SK-N-SH treated with all-trans-retinoic acid at 6 μM for 48 hours (cell line): ENCODE results near the gene CSRNP3.
A peak's percentile ranks its signal among the peaks of the same experiment; 100 is the strongest.

Experiments used
- ATAC-seq: fragments of 200-7000 bp; cut with Tn5 transposase; 3 replicates; pipeline ENCODE4 v1.9.1; 2020; ENCODE audit warnings: mild to moderate bottlenecking, moderate library complexity
- ARNTL ChIP-seq: fragments of 450-650 bp; formaldehyde crosslinking; IDR thresholded peaks from 2 replicates; pipeline ENCODE4 v1.5.0; 2020; ENCODE audit warnings: low read depth, mild to moderate bottlenecking, moderate library complexity, borderline replicate concordance
- BACH2 ChIP-seq: fragments of 250-450 bp; sonication (Bioruptor Pico); IDR thresholded peaks from 2 replicates; pipeline ENCODE4 v1.9.0; 2021; ENCODE audit warnings: mild to moderate bottlenecking, borderline replicate concordance
- CREB5 ChIP-seq: fragments of 250-450 bp; sonication (Bioruptor Pico); IDR thresholded peaks from 2 replicates; pipeline ENCODE4 v1.5.1; 2020; ENCODE audit warnings: low read depth, mild to moderate bottlenecking, moderate library complexity
- CSDC2 ChIP-seq: fragments of 250-450 bp; sonication (Bioruptor Pico); IDR thresholded peaks from 2 replicates; pipeline ENCODE4 v1.5.0; 2020; ENCODE audit warnings: mild to moderate bottlenecking, moderate library complexity
- CSRNP3 ChIP-seq: fragments of 250-450 bp; sonication (Bioruptor Pico); IDR thresholded peaks from 2 replicates; pipeline ENCODE4 v1.5.1; 2021; ENCODE audit warnings: mild to moderate bottlenecking, moderate library complexity
- GLIS3 ChIP-seq: fragments of 250-450 bp; sonication (Bioruptor Pico); IDR thresholded peaks from 2 replicates; pipeline ENCODE4 v1.5.0; 2020; ENCODE audit warnings: mild to moderate bottlenecking, moderate library complexity
- ISL1 ChIP-seq: fragments of 250-450 bp; sonication (Bioruptor Pico); IDR thresholded peaks from 2 replicates; pipeline ENCODE4 v2.1.2; 2022; ENCODE audit warnings: mild to moderate bottlenecking, moderate library complexity
- OSR1 ChIP-seq: fragments of 250-450 bp; sonication (Bioruptor Pico); IDR thresholded peaks from 2 replicates; pipeline ENCODE4 v1.8.0; 2022; ENCODE audit warnings: moderate library complexity, mild to moderate bottlenecking, inconsistent platforms
- PATZ1 ChIP-seq: fragments of 250-450 bp; sonication (Bioruptor Pico); IDR thresholded peaks from 2 replicates; pipeline ENCODE4 v1.8.0; 2020; ENCODE audit warnings: mild to moderate bottlenecking, moderate library complexity, borderline replicate concordance
- POU6F1 ChIP-seq: fragments of 250-450 bp; sonication (Bioruptor Pico); IDR thresholded peaks from 2 replicates; pipeline ENCODE4 v1.8.0; 2021; ENCODE audit warnings: low read depth, mild to moderate bottlenecking, moderate library complexity, borderline replicate concordance
- PPARA ChIP-seq: fragments of 250-450 bp; sonication (Bioruptor Pico); IDR thresholded peaks from 2 replicates; pipeline ENCODE4 v1.5.0; 2020; ENCODE audit warnings: mild to moderate bottlenecking, borderline replicate concordance
- SNAI2 ChIP-seq: fragments of 250-450 bp; sonication (Bioruptor Pico); IDR thresholded peaks from 2 replicates; pipeline ENCODE4 v1.5.0; 2020; ENCODE audit warnings: mild to moderate bottlenecking, moderate library complexity
- TCF4 ChIP-seq: fragments of 250-450 bp; sonication (Bioruptor Pico); IDR thresholded peaks from 2 replicates; pipeline ENCODE4 v1.8.0; 2021; ENCODE audit warnings: mild to moderate bottlenecking, moderate library complexity, borderline replicate concordance
- TOX ChIP-seq: fragments of 250-450 bp; sonication (Bioruptor Pico); IDR thresholded peaks from 2 replicates; pipeline ENCODE4 v1.8.0; 2021; ENCODE audit warnings: mild to moderate bottlenecking, moderate library complexity, borderline replicate concordance
- ZFP3 ChIP-seq: fragments of 250-450 bp; sonication (Bioruptor Pico); IDR thresholded peaks from 2 replicates; pipeline ENCODE4 v1.5.0; 2020; ENCODE audit warnings: mild to moderate bottlenecking, moderate library complexity
- ZFP30 ChIP-seq: fragments of 450-650 bp; formaldehyde crosslinking; IDR thresholded peaks from 2 replicates; pipeline ENCODE4 v1.5.0; 2022; ENCODE audit warnings: mild to moderate bottlenecking, moderate library complexity
- ZNF565 ChIP-seq: fragments of 450-650 bp; formaldehyde crosslinking; conservative IDR thresholded peaks from 2 replicates; pipeline ENCODE4 v1.5.0; 2020; ENCODE audit warnings: low read depth, mild to moderate bottlenecking, moderate library complexity
- ZNF70 ChIP-seq: fragments of 450-650 bp; formaldehyde crosslinking; IDR thresholded peaks from 2 replicates; pipeline ENCODE4 v1.5.0; 2020; ENCODE audit warnings: mild to moderate bottlenecking, moderate library complexity

The CSRNP3 gene

GRCh38 chr2:165571477-165571876 is 102.0 kb downstream of the CSRNP3 start:
- TF ChIP-seq BACH2 (no peak), OSR1 (no peak), ISL1 (CRISPR knock-in tag) (peak; percentile 51; the same call in 1 of the 2 replicates), ZFP30 (CRISPR knock-in tag) (no peak), CSDC2 (CRISPR knock-in tag) (no peak), TCF4 (peak; percentile 62)
- no peak for ATAC-seq

- ATAC-seq: peak; percentile 75
- TF ChIP-seq TCF4 (0 out of 2 replicates have a peak, but pooled peaks have one; percentile 20), CREB5 (CRISPR knock-in tag) (no peak)
- TF ChIP-seq, all 23 proteins: peak for 1
These were observed 102.7 kb downstream of the CSRNP3 start for GRCh38 chr2:165572151-165572550.

GRCh38 chr2:165573534-165574461 is 104.3 kb downstream of the CSRNP3 start:
- TF ChIP-seq CREB5 (CRISPR knock-in tag): no peak
- no peak for TF ChIP-seq ZFP30 (CRISPR knock-in tag)
- no peak for TF ChIP-seq TOX (CRISPR knock-in tag)
- TF ChIP-seq POU6F1: no peak
- ATAC-seq: peak; percentile 95

- TF ChIP-seq ZFP3 (CRISPR knock-in tag): no peak
- TF ChIP-seq ZFP30 (CRISPR knock-in tag): no peak
- no peak for TF ChIP-seq SNAI2 (CRISPR knock-in tag)
- no peak for TF ChIP-seq CSDC2 (CRISPR knock-in tag)
- no peak for TF ChIP-seq ARNTL (CRISPR knock-in tag)
- no peak for TF ChIP-seq BACH2
- no peak for TF ChIP-seq OSR1
- no peak for TF ChIP-seq ZNF565 (CRISPR knock-in tag)
- no peak for TF ChIP-seq ZNF70 (CRISPR knock-in tag)
- no peak for TF ChIP-seq TOX (CRISPR knock-in tag)
- no peak for TF ChIP-seq CREB5 (CRISPR knock-in tag)
- no peak for TF ChIP-seq ISL1 (CRISPR knock-in tag)
- TF ChIP-seq CSRNP3: no peak
- no peak for ATAC-seq
These were observed 105.6 kb downstream of the CSRNP3 start for GRCh38 chr2:165575044-165575615.

GRCh38 chr2:165576409-165577154 is 107.1 kb downstream of the CSRNP3 start:
- TF ChIP-seq SNAI2 (CRISPR knock-in tag) (no peak), OSR1 (no peak), ZFP30 (CRISPR knock-in tag) (no peak), GLIS3 (CRISPR knock-in tag) (no peak), PATZ1 (CRISPR knock-in tag) (no peak), ARNTL (CRISPR knock-in tag) (no peak), PPARA (CRISPR knock-in tag) (no peak), BACH2 (no peak)
- ATAC-seq: no peak
